Measurements from ENCODE around the gene CYP17A1.
A peak's percentile ranks its signal among the peaks of the same experiment; 100 is the strongest.

The CYP17A1 gene

DNA sequence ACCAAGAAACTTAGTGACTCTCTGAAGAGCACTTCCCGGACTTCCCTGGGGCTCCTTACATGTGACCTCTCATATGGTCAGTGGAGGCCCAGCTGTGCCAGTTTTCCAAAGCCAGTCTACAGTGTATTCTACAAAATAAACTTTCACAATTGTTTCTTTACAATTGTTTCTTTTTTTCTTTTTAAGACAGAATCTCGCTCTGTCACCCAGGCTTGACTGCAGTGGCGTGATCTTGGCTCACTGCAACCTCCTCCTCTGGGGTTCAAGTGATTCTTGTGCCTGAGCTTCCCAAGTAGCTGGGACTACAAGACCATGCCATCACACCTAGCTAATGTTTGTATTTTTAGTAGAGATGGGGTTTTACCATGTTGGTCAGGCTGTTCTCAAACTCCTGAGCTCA lies 25.9 kb downstream of the CYP17A1 start:
- H3K27ac ChIP-seq, result no peak overlapping the region
- H3K9me3 ChIP-seq (ENCODE audit: control insufficient read depth, low read length), result no peaks in the 10 kb centered on the region
- H3K79me2 ChIP-seq, result peaks cover 9% of the 10 kb centered on the region
- H3K4me3 ChIP-seq (ENCODE audit: low read depth, low read length), result no peak overlapping the region
- H3K9ac ChIP-seq, result no peak overlapping the region
- no peaks in the 10 kb centered on the region for H3K27me3 ChIP-seq (ENCODE audit: control insufficient read depth, insufficient read depth, low read length)
- TF ChIP-seq, protein P1, sequence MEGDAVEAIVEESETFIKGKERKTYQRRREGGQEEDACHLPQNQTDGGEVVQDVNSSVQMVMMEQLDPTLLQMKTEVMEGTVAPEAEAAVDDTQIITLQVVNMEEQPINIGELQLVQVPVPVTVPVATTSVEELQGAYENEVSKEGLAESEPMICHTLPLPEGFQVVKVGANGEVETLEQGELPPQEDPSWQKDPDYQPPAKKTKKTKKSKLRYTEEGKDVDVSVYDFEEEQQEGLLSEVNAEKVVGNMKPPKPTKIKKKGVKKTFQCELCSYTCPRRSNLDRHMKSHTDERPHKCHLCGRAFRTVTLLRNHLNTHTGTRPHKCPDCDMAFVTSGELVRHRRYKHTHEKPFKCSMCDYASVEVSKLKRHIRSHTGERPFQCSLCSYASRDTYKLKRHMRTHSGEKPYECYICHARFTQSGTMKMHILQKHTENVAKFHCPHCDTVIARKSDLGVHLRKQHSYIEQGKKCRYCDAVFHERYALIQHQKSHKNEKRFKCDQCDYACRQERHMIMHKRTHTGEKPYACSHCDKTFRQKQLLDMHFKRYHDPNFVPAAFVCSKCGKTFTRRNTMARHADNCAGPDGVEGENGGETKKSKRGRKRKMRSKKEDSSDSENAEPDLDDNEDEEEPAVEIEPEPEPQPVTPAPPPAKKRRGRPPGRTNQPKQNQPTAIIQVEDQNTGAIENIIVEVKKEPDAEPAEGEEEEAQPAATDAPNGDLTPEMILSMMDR (IDR thresholded peaks at IDR 0.05), result no peak
- no peak overlapping the region for H2AFZ ChIP-seq
- H3K4me1 ChIP-seq, result peaks cover 51% of the 10 kb centered on the region
- no peak overlapping the region for H3K4me2 ChIP-seq (ENCODE audit: low read length)
- no peaks in the 10 kb centered on the region for H3K36me3 ChIP-seq (ENCODE audit: control insufficient read depth, insufficient read depth, low read length)

DNA sequence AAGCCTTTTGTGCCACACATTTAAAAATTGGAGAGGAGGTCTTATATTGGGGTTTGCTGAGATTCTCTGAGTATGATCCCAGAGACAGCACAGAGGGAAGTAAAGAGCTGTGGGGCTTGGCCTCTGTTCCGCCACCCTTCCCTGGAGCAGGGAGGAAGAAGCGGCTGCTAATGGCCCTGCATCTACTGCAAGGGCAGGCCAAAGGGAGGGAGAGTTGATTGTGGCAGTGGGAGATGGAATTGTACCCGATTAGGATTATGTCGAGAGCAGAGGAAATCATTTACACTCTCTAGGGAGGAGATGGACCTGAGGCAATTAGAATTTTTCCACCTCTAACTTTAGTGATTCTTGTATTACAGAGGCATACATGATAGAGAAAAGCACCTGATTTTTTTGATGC lies 28.8 kb downstream of the CYP17A1 start:
- no peak overlapping the region for H2AFZ ChIP-seq
- H3K9me3 ChIP-seq (ENCODE audit: control insufficient read depth, low read length), result no peaks in the 10 kb centered on the region
- H3K27me3 ChIP-seq (ENCODE audit: control insufficient read depth, insufficient read depth, low read length), result no peaks in the 10 kb centered on the region
- H3K9ac ChIP-seq, result no peak overlapping the region
- H3K4me2 ChIP-seq (ENCODE audit: low read length), result no peak overlapping the region
- peaks cover 26% of the 10 kb centered on the region for H3K4me1 ChIP-seq
- TF ChIP-seq, protein P1 (IDR thresholded peaks at IDR 0.05), result no peak
- H3K79me2 ChIP-seq, result peaks cover 14% of the 10 kb centered on the region
- no peak overlapping the region for H3K27ac ChIP-seq
- H3K4me3 ChIP-seq (ENCODE audit: low read depth, low read length), result no peak overlapping the region
- H3K36me3 ChIP-seq (ENCODE audit: control insufficient read depth, insufficient read depth, low read length), result no peaks in the 10 kb centered on the region

DNA sequence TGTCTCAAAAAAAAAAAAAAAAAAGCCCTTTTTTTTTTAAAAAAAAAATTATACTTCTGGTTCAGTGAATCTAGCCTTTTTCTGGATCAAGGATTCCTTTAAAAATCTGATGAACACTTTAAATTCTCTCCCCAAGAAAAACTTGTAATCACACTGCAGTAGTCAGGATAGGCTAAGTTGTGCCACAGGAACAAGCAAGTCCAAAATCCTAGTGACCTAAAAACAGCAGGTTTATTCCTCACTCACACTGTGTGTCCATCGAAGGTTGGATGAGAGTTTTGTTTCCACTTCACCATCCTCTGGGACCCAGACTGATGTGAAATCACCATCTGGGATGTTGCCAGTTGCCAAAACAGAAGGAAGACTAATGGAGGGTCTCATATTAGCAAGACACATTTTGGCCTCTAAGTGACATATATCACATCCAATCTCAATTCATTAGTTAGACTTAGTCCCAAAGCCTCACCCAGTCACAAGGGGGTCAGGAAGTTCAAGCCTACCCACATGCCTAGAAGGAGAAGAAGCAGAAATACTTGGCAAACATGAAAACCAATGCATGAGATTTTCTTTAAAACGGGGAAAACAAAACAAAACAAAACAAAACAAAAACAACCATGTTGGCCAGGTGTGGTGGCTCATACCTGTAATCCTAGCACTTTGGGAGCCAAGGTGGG lies 32.7 kb downstream of the CYP17A1 start:
- Histone ChIP-seq H3K27ac (no peak overlapping the region), H3K27me3 (ENCODE audit: control insufficient read depth, insufficient read depth, low read length) (no peaks in the 10 kb centered on the region), H2AFZ (no peak overlapping the region), H3K9me3 (ENCODE audit: control insufficient read depth, low read length) (no peaks in the 10 kb centered on the region), H3K4me1 (peaks cover 28% of the 10 kb centered on the region), H3K9ac (no peak overlapping the region), H3K36me3 (ENCODE audit: control insufficient read depth, insufficient read depth, low read length) (no peaks in the 10 kb centered on the region), H3K79me2 (peaks cover 23% of the 10 kb centered on the region), H3K4me3 (ENCODE audit: low read depth, low read length) (no peak overlapping the region), H3K4me2 (ENCODE audit: low read length) (no peak overlapping the region)
- TF ChIP-seq, protein P1 (IDR thresholded peaks at IDR 0.05), result no peak

DNA sequence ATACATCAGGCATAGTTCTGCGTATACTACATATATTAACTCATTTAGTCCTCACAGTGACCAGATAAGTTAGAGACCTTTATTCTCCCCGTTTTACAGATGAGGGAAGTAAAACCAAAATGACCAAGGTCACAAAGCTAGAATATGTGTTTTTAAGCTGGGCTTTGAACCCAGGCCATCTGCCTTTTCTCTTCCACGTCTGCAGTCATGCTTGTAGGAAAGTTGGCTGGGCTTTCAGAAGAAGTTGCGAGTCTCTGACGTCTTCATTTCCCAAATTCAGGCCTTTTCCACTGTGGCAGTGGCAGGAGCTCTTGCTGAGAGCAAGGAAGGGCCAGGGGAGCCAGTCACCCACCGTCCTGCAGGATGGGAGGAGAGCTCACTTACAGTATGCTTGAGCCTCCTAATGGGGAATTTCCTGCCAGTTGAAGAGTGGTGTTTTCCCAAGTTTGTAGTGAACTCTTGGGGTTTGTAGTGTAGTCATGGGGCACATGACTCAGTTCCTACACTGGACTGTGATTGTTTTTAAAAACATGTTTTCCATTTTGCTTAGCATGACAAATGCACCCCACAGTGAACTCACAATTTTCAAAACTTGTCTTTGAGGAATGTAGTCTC lies 34.2 kb downstream of the CYP17A1 start:
- peaks cover 21% of the 10 kb centered on the region for H3K4me1 ChIP-seq
- no peak overlapping the region for H3K4me3 ChIP-seq (ENCODE audit: low read depth, low read length)
- H2AFZ ChIP-seq, result no peak overlapping the region
- no peaks in the 10 kb centered on the region for H3K9me3 ChIP-seq (ENCODE audit: control insufficient read depth, low read length)
- H3K27ac ChIP-seq, result peak overlapping the region; percentile 67
- no peak overlapping the region for H3K4me2 ChIP-seq (ENCODE audit: low read length)
- TF ChIP-seq, protein P1 (IDR thresholded peaks at IDR 0.05), result no peak
- H3K27me3 ChIP-seq (ENCODE audit: control insufficient read depth, insufficient read depth, low read length), result no peaks in the 10 kb centered on the region
- no peaks in the 10 kb centered on the region for H3K36me3 ChIP-seq (ENCODE audit: control insufficient read depth, insufficient read depth, low read length)
- H3K9ac ChIP-seq, result no peak overlapping the region
- peaks cover 35% of the 10 kb centered on the region for H3K79me2 ChIP-seq

DNA sequence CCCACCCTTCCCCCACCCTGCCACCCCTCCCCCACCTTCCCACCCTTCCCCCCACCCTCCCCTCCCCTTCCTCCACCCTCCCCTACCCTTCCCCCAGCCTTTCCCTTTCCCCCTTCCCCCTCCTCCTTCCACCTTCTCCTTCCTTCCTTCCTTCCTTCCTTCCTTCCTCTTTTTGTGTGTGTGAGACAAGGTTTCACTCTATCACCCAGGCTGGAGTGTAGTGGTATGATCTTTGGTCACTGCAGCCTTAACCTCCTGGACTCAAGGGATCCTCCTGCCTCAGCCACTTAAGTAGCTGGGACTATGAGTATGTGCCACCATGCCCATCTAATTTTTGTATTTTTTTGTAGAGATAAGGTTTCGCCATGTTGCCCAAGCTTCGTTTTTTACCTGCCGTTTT lies 35.2 kb downstream of the CYP17A1 start:
- Histone ChIP-seq H3K27me3 (ENCODE audit: control insufficient read depth, insufficient read depth, low read length) (no peaks in the 10 kb centered on the region), H3K4me1 (peaks cover 21% of the 10 kb centered on the region), H3K27ac (peak overlapping the region; percentile 67), H3K36me3 (ENCODE audit: control insufficient read depth, insufficient read depth, low read length) (no peaks in the 10 kb centered on the region), H2AFZ (no peak overlapping the region), H3K79me2 (peaks cover 37% of the 10 kb centered on the region), H3K4me2 (ENCODE audit: low read length) (no peak overlapping the region), H3K4me3 (ENCODE audit: low read depth, low read length) (no peak overlapping the region), H3K9ac (no peak overlapping the region), H3K9me3 (ENCODE audit: control insufficient read depth, low read length) (no peaks in the 10 kb centered on the region)
- TF ChIP-seq, protein P1 (IDR thresholded peaks at IDR 0.05), result no peak
